D721Med (cell line): ENCODE data around the gene RASAL2.

Source experiments
- DNase-seq: peaks from one replicate; pipeline ENCODE4 v3.0.0; 2011; ENCODE audit warnings: low spot score; ENCODE audit not compliant: insufficient read length
- FAIRE-seq: peaks from 2 replicates; lab custom pipeline; 2011; peaks lifted over from hg19 to GRCh38; lab: Jason Lieb, UNC
- CTCF ChIP-seq: IDR thresholded peaks from 2 replicates; pipeline ENCODE4 v1.5.1; 2012; ENCODE audit warnings: mild to moderate bottlenecking, control low read depth; ENCODE audit not compliant: insufficient read depth; ENCODE audit errors: missing control alignments

The RASAL2 gene

GRCh38 chr1:178098262-178098661 lies 4.4 kb downstream of the RASAL2 start:
- no peak for TF ChIP-seq CTCF
- no peak for DNase-seq
- no peak for FAIRE-seq

- no peak for FAIRE-seq
- DNase-seq = no peak
- no peak for TF ChIP-seq CTCF
These were observed 7.3 kb downstream of the RASAL2 start for GRCh38 chr1:178101266-178101630.

GRCh38 chr1:178101654-178102053 lies 7.8 kb downstream of the RASAL2 start:
- FAIRE-seq = peak; percentile 89
- no peak for TF ChIP-seq CTCF
- DNase-seq = no peak

- TF ChIP-seq CTCF = no peak
- FAIRE-seq = no peak
These were observed 8.3 kb downstream of the RASAL2 start for GRCh38 chr1:178102218-178102617.

GRCh38 chr1:178107823-178108222 lies 13.9 kb downstream of the RASAL2 start:
- FAIRE-seq (no peak), DNase-seq (no peak)
- no peak for TF ChIP-seq CTCF

More at GRCh38 chr1:178102218-178102617, 8.3 kb downstream of the RASAL2 start:
- no peak for DNase-seq

- TF ChIP-seq CTCF = no peak
- DNase-seq (no peak), FAIRE-seq (no peak)
These were observed 15.6 kb downstream of the RASAL2 start for GRCh38 chr1:178109348-178110143.

- TF ChIP-seq CTCF = no peak
- FAIRE-seq (no peak), DNase-seq (no peak)
These were observed 21.4 kb downstream of the RASAL2 start for GRCh38 chr1:178115260-178115659.
